Transverse colon (tissue), 3 donors: ENCODE results near the gene GALR1.
"Not testable (repeated sequence)": the region's sequence is repeated elsewhere in the genome, so short reads cannot be mapped to it uniquely, and the experiment has no call there.

Source experiments
- CTCF ChIP-seq, 5 experiments: fragments of 200-600 bp in 3 of 5; fragments of 450-650 bp in 2 of 5; sonication (generic) in 3 of 5; IDR thresholded peaks; 1 replicate in 2 of 5; 2 replicates in 3 of 5; pipeline ENCODE4 v1.5.1; 2016 to 2017; ENCODE audit warnings: antibody characterized with exemption in 5 of 5, inconsistent platforms in 3 of 5, mild to moderate bottlenecking in 2 of 5, moderate library complexity in 1 of 5
- EP300 ChIP-seq: sonication (generic); formaldehyde crosslinking; IDR thresholded peaks from one replicate; pipeline ENCODE4 v1.6.1; 2017; ENCODE audit warnings: antibody characterized with exemption, low read depth
- POLR2A ChIP-seq: fragments of 450-650 bp; IDR thresholded peaks from one replicate; pipeline ENCODE4 v1.6.1; 2016; ENCODE audit warnings: antibody characterized with exemption, mild to moderate bottlenecking, moderate library complexity

DNA sequence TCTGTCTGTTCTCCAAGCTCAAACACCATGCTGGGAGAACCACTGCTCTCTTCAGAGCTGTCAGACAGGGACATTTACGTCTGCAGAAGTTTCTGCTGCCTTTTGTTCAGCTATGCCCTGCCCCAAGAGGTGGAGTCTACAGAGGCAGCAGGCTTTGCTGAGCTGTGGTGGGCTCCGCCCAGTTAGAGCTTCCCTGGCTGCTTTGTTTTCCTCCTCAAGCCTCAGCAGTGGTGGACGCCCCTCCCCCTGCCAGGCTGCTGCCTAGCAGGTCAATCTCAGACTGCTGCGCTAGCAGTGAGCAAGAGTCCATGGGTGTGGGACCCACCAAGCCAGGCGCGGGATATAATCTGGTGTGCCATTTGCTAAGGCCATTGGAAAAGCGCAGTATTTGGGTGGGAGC is 41.2 kb downstream of the GALR1 start:
- TF ChIP-seq POLR2A; CTCF (IDR thresholded peaks at IDR 0.05); EP300: not testable (repeated sequence)
